GM18502 (cell line): ENCODE measurements around the gene MIF4GD.
"Not testable (repeated sequence)": the region's sequence is repeated elsewhere in the genome, so short reads cannot be mapped to it uniquely, and the experiment has no call there.

Experiments
- ATAC-seq: cut with Tn5 transposase; IDR thresholded peaks from one replicate; pipeline ENCODE4 v1.9.1; 2021; ENCODE audit warnings: mild to moderate bottlenecking; ENCODE audit not compliant: unreplicated experiment, poor library complexity

The MIF4GD gene

DNA sequence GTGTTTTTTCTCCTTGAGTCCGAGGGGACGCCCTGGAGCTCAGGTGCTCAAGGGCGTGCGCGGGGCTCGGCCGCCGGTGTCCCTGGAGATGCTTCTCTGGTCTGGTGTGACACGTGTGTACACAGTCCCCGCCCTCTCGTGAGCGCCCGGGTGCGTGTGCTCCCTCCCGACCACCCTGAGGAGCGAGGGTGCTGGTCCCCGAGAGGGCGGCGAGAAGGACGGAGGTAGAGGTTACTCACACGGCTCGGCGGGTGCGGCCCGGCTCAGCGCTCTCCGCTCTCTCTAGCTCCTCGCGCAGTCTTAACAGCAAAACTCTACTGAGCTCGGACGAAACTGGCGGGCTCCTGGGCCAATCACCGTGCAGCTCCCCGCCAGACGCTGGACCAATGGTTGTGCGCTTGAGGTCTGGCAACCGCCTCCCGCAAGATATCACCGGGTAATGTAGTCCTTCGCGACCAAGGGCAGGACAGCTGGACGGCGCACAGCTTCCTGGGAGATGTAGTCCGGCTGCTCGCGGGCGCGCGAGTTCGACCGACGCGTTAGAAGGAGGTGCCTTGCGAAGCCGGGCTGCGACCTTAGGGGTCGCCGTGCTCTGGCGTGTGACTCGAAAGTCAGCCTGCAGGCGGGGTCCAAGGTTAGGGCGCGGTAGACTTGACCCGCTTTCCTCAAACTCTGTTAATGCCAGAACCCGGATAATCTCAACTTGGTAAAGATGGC, 18.2 kb upstream of the MIF4GD start, which contains the start of gene SLC25A19:
TSS of gene SLC25A19 (minus strand) at position 319 of the 717 bp plus-strand sequence. CDS start 2,669 bp downstream, outside the sequence.
- ATAC-seq, result peak; percentile 91

DNA sequence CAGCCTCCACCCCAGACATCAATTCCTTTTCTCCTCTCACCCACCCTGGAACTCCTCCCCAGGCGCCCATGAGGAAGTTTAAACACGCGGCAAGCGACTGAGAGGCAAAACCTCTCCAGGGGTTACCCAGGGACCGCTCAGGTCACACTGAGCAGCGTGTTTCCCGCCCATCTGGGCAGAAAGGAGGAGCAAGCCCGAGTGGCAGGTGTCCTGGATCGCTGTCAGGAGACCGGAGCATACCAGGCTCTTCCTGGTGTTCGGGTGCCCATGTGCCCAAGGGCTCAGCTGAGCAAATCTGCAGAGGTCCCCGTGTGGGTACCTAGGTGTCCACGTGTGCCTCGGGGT, 17.7 kb upstream of the MIF4GD start:
- ATAC-seq, result peak; percentile 18

DNA sequence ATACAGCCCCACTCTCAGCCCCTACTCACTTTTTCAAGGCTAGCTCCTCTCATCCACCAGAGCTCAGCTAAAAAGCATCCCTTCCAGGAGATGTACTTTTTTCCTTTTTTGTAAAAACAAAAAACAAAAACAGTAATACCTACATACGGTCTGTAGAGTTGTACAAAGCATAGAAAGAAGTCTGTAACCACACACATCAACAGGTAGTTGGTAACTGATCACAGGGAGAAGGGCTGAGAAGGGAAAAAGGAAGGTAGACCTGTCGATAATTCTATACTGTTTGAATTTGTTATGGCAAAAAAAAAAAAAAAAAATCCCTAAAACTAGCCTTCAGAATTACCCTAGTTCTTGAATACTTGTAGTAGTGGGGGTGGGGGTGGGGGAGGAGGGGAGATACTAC, 17.3 kb upstream of the MIF4GD start:
- no peak for ATAC-seq

DNA sequence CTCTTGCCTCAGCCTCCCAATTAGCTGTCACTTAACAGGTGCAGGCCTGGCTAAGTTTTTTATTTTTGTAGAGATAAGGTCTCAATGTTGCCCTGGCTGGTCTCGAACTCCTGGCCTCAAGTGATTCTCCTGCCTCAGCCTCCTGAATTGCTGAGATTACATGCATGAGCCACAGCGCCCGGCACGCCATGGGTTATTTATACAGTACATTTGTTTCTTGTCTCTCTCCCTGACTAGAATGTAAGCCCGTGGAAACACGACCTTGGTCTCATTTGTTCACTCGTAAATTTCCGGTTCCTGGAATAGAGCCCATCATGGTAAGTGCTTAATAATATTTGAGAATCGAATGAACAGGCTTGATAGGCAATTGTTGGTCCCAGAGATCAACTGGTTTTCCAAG, 16.2 kb upstream of the MIF4GD start:
- ATAC-seq, result no peak

DNA sequence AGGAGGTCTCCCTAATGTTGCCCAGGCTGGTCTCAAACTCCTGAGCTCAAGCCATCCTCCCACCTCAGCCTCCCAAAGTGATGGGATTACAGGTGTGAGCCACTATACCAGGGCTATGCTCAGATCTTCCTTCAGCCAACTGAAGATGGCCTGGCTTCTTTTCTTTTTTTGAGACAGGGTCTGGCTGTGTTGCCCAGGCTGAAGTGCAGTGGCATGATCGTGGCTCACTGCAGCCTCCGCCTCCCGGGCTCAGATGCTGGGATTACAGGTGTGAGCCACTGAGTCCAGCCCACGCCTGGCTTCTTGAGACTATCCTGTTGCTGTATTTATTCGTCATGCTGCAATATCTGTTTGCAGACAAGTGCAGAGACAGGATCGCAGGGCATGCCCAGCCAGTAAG, 14.1 kb upstream of the MIF4GD start:
- no peak for ATAC-seq

DNA sequence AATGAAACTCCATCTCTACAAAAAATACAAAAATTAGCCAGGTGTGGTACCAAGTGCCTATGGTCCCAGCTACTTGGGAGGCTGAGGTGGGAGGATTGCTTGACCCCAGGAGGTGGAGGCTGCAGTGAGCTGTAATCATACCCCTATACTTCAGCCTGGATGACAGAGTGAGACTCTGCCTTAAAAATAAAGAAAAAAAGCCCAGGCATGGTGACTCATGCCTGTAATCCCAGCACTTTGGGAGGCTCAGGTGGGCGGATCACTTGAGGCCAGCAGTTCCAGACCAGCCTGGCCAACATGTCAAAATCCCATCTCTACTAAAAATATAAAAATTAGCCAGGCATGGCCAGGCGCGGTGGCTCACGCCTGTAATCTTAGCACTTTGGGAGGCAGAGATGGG, 9.2 kb upstream of the MIF4GD start:
- ATAC-seq, result not testable (repeated sequence)

DNA sequence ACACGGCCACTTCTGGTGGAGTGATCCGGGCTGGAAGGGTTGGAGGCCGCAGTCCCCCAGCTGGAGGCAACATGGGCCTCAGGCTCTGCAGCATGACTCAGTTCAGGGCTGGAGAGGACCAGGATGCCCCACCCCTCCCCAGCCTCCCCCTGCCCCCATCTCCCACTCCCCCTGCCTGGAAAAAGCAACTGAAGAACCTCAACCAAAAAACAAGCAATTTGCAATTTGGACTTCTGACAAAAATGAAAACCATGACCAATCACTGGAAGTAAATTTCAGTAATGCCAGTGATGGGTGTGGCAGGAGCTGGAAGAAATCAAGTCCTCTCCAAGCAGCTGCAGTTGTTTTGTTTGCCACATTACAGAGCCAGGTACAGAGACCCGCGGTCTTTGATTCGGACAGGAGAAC, 6.6 kb upstream of the MIF4GD start:
- ATAC-seq, result no peak

DNA sequence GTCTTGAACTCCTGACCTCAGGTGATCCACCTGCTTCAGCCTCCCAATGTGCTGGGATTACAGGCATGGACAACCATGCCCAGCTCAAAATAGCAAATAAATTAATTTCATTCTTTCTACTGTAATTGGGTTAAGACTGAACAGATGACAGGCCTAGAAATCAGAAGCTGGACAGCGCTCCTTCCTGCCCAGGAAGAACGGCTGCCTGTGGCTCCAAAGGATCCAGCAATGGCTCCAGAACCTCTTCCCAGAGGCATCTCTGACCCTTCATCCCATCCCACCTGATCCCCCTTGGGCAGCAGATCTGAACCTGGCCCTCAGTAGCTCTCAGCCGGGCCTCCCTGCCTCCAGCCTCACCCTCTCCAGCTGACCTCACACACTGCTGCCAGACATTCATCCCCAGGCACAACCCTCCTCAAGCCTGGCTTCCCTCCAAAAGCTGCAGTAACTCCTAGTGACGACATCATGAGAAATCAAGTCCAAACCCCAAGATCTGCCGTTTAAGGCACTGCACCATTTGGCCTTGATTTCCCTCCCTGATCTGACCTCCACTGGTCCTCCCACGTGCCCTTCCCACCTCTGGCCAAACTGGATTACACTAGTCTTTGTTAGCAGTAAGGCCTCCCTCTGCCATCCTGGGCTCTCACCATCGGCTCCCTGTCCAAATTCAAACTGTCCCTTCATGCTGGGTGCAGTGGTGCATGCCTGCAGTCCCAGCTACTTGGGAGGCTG, 3.1 kb upstream of the MIF4GD start:
- ATAC-seq, result no peak

DNA sequence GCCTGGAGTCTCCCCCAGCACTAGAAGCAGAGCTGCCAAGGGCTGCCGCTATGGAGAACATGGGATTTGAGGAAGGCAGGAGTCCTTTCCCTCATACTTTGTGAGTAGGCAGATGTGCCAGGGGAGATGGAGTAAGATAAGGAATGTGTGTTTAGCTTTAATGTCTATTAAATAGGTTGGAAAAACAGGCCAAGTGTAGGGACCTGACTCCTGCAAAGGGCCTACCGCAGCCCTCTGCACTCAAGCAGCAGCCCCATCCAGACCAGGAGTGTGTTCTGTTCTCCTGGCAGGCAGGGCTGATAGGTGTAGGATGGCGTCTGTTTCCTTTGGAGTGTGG, 1.8 kb upstream of the MIF4GD start:
- ATAC-seq, result no peak

DNA sequence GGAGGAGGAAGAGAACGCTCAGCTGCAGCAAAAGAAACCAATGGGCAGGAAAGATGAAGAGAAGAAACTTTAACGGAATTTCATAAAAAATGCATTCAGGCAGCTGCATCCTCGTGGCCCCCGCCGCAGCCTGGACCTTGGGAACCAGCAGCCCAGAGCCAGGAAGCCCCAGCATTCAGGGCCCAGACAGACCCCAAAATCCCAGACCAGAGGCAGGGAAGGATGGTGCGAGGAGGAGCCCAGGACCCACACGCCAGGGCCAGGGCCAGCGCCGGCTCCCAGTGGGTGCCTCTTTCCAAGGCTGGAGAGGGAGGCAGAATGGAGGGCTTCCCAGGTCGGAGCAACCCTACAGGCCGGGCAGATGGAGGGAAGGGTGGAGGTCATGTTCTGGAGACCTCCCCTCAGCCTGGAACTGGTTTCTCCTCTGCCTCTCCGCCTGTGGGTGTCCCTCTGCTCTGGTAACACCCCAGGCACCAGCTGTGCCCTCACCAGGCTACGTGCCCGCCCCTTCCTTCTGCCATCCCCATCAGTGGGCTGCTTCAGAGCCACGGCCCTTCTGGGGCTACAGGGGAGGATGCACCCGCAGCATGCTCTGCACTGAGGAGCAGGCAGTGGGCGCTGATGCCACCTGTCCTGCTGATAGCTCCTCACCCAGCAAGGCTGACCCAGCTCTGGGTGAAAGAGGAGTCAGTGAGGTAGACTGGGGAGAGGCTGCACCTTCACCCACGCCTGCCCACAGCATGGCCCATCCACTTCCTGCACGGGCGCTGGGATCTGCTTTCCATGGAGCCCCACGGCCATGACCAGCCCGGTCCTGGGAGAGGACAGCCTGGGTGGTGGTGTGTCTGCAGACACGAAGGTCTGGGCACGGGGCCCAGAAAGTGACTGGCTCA, 1.2 kb upstream of the MIF4GD start:
- no peak for ATAC-seq

DNA sequence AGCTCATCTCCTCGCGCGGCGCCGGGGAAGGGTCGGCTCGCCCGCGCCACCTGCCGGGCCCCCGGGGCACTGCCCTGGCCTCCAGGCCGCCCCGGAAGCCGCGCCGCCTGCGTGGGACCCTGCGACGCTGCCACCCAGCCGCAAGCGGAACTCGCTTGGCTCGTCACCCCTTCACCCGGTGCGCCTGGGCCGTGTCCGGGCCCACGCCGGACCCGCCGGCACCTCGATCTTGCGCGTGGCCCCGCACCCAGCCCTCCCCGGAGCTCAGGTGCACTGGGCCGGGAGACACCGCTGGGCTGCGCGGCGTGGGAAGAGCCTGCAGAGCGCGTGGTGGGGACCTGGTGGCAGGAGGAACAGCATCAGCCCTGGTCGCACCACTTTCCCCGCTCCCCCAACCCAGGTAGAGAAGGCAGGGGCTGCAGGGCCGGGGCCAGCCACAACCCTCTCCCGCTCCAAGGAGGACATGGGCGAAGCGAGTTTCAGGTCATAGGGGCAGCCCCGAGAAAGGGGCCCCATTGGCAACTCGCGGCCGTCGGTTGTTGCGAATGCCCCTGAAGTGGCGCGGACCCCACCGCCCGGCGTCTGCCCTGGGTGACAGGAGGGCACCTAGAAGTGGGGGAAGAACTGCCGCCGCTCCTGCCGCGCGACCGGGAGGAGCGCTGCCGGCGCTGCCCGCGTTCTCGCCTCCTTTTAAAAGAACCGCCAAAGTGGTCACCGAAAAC, 363 bp upstream of the MIF4GD start:
- ATAC-seq, result peak; percentile 67

DNA sequence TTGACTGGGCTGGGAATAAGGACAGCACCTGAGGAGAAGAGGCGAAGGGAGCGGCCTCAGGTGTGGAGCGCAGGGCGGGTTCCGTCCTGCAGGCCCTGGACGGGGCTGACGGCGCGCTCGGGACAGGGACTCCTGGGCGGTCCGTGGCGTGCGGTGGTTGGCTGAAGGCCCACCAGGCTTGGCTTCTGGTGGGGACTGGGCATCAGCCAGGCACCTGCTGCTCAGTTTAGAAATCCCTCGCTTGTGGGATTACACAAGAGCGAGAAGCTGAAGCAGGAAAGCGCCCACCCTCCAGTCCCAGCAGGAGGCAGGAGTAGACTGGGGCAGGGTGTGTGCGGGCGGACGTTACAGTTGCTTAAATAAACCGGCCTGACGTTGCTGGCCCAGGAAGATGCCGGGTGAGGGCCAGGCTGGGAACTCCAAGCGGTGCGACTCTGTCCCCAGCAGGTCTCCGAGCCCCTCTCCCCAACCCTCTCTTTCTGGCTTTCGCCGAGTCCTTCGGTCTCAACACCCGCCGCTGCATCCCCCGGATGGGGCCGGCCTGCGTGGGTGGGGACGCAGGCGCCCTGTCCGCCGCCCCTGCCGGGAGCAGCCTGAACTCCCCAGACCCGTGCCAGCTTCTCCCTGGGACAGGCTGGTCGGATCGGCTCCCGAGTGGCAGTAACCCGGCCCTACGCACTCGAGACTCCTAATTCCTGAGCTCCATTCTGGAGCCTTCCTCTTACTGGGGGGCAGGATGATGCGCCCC, 639 bp downstream of the MIF4GD start:
- peak; percentile 34 for ATAC-seq

DNA sequence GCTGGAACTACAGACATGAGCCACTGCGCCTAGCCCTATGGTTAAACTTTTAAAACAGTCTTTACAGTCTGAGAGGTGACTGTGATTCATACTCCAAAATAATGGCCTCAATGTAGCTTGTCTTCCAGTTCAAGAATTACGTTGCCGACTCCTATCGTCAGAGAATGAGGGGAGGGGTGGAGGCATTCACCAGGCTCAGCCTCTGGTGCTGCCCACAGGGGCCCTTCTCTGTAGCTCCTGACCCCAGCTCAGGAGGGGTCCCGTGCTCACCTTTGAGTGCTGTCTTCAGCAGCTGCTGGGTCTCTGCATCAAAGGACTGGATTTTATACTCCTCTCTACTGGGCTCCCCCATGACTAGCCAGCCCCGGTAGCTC, 1.2 kb downstream of the MIF4GD start:
- no peak for ATAC-seq

DNA sequence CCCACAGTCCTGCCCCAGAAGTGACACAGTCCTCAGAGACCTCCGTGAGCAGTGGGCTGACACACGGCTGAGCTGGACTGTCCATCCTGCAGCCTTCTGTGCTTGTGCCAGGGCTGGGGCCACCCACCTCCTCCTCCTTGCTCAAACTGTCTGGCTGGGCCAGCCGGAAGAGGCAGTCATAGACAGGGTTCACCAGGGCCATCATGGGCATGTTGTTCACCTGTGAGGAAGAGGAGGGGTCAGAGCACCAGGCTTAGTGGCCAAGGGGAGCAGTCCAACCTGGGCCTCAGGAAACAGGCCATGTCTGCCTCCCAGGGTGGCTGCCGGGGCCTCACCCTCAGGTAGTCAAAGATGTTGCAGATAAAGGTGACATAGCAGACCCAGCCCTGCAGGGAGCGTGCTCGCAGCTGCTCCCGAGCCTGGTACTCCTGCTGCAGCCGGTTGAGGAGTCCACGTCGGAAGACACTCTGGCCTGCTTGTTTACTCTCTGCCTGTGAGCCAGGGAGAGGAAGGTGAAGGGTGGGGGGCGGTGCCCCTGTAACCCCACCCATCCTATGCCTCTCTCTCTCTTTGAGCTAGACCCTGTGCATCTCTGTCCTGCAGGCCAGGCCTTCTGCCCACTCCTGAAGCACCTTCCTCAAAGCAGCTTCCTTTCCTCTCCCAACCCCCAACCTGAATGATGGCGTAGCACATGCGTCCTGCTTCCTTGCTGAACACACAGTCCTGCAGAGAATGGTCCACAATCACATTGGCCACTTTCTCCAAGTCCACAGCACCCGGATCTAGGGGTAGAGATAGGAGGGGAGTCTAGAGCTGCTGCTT, 3.4 kb downstream of the MIF4GD start:
- no peak for ATAC-seq

DNA sequence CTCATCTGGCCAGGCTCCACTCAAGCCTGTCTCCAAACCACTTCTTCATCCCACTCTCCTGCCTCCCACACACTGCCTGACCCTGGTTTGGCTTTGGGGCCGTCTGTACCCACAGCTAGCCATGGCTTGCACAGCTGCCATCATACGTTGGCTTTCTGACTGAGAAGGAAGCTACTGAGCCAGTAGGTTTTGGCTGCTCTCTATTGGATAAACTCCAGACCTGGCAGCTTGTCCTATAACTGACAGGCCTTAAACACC, 3.9 kb downstream of the MIF4GD start:
- no peak for ATAC-seq

DNA sequence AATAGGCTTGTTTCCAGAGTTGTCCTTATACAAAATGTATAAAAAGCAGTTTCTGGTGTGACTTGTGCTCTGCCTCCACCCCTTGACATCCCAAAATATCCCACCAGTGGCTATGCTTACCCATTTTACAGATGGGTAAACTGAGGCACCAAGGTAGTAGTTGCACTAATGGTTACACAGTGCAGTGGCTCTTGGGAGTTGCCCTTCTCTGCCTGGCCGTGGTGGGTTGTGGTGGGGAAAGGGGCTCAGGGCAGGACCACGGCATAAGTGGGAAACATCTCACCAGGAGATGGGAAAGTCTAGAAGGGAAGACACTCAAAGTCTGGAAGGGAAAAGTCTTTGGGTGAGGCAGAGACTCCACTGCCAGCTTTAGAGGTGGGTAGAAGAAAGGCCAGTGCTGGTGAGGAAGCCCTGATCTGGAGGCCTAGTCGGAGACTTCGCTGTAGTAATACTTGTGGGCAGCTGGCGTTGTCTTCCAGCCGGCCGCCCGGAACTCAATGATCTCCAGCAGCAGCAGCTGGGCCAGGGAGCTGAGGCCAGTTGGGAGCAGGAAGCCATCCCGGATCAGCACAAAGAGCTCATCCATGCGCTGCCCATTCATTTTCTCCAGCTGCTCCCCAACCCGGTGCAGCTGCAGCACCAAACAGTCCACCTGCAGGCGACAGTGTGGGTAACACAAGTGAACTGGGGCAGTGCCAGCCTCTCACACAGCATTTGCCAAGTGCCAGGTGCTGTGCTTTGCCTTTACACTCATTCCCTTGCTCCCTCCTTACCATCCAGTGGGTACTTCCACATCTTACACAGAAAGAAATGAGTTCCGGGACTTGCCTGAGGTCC, 4.5 kb downstream of the MIF4GD start:
- no peak for ATAC-seq

DNA sequence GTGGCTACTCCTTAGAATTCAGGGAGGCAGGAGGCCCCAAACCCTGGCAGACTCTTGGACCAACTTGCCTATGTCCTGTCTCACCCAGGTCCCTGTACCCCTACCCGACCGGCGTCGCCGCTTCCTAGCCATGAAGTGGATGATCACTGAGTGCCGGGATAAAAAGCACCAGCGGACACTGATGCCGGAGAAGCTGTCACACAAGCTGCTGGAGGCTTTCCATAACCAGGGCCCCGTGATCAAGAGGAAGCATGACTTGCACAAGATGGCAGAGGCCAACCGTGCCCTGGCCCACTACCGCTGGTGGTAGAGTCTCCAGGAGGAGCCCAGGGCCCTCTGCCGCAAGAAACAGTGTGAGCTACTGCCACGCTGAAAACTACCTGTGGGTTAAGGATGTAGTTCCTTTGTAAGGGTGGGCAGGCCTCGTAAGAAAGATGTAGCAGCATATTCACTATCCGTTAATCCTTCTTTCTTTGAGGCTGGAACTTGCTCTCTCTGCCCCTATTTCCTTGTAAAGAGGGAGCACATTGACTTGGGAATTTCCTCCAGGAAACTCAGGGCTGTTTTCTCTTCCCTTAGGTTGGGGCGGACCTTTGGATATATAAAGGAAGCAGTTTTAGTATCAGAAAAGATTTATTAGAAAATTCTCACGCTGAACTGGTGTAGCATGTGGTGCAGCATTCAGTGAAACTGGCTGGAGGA, 5.3 kb downstream of the MIF4GD start:
- ATAC-seq, result no peak

DNA sequence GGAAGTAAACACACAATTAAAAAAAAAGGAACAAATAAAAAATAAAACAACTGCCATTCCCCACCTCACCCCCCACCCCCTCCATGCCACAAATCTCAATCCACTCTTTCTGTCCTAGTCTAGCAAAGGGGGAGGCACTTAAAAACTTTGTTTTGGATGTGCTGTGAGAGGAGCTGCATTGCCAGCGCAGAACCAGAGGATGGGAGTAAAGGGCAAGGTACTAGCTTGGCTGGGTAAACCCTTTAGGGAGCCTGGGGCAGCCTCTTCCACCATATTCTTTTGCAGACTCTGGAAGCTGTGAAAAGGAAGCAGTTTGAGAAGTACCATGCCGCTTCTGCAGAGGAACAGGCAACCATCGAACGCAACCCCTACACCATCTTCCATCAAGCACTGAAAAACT, 8.0 kb downstream of the MIF4GD start:
- no peak for ATAC-seq
